Brain microvascular endothelial cell (primary cell): ENCODE results near the gene TARP.
A peak's percentile ranks its signal among the peaks of the same experiment; 100 is the strongest.
"Not testable (repeated sequence)": the region's sequence is repeated elsewhere in the genome, so short reads cannot be mapped to it uniquely, and the experiment has no call there.

ENCODE experiments used
- DNase-seq: peaks from one replicate; pipeline ENCODE4 v3.0.0-alpha.2; 2020
- H3K27ac ChIP-seq: fragments of 250-450 bp; sonication (Bioruptor Pico); 2 replicates; pipeline ENCODE4 v1.5.1; 2020; ENCODE audit warnings: mild to moderate bottlenecking, moderate library complexity
- H3K27me3 ChIP-seq: fragments of 250-450 bp; sonication (Bioruptor Pico); replicated peaks from 2 replicates; pipeline ENCODE4 v1.5.1; 2020; ENCODE audit warnings: mild to moderate bottlenecking
- H3K36me3 ChIP-seq: fragments of 250-450 bp; sonication (Bioruptor Pico); replicated peaks from 2 replicates; pipeline ENCODE4 v1.5.1; 2020; ENCODE audit warnings: mild to moderate bottlenecking
- H3K4me3 ChIP-seq: 2 replicates; pipeline ENCODE4 v1.5.1; 2011; ENCODE audit warnings: low read depth, mild to moderate bottlenecking, control low read depth, low read length, moderate library complexity
- CTCF ChIP-seq: IDR thresholded peaks from 2 replicates; pipeline ENCODE4 v1.5.1; 2011; ENCODE audit warnings: low read depth, mild to moderate bottlenecking, moderate library complexity, low read length, control low read depth, inconsistent platforms; ENCODE audit errors: missing control alignments
- in situ Hi-C: cut with HindIII; loops from 2 replicates; pipeline ENCODE4 v1.10.0; 2017; ENCODE audit warnings: low sequenced_read_pairs, low pct_ligation_motif_present

Gene TARP

GRCh38 chr7:38276096-38276877, 2.9 kb upstream of the TARP start:
- H3K4me3 ChIP-seq = no peak overlapping the region
- H3K36me3 ChIP-seq = no peaks in the 10 kb centered on the region
- no peak for TF ChIP-seq CTCF
- H3K27me3 ChIP-seq = no peaks in the 10 kb centered on the region
- DNase-seq = no peak
- in situ Hi-C loops = no loop called here
- H3K27ac ChIP-seq = no peak overlapping the region

- Histone ChIP-seq H3K27me3 (no peaks in the 10 kb centered on the region), H3K36me3 (no peaks in the 10 kb centered on the region), H3K27ac (no peak overlapping the region), H3K4me3 (no peak overlapping the region)
- no peak for DNase-seq
- TF ChIP-seq CTCF = no peak
- in situ Hi-C loops = no loop called here
Measured at GRCh38 chr7:38274927-38275620, 1.6 kb upstream of the TARP start.

DNA sequence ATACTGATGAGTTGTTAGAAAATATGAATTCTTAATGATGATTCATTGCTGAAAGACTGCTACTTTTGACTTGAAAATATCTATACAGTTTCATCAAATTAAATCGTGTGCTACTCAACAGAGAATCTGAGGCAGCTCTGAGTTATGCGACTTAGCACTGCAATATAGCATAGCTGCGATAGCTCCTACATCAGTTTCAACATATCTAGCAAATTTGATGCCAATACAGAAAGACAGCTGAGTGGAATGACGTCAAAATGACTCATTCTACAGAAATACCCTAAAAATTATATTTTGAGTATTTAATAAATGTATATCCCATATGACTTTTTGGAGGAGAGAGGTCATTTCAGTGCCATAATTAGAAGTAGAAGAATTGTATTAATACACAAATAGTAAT, 1.1 kb upstream of the TARP start:
- no peak for TF ChIP-seq CTCF
- no peaks in the 10 kb centered on the region for H3K36me3 ChIP-seq
- H3K27ac ChIP-seq = no peak overlapping the region
- in situ Hi-C loops = no loop called here
- H3K27me3 ChIP-seq = no peaks in the 10 kb centered on the region
- peak; percentile 19 for DNase-seq
- no peak overlapping the region for H3K4me3 ChIP-seq

DNA sequence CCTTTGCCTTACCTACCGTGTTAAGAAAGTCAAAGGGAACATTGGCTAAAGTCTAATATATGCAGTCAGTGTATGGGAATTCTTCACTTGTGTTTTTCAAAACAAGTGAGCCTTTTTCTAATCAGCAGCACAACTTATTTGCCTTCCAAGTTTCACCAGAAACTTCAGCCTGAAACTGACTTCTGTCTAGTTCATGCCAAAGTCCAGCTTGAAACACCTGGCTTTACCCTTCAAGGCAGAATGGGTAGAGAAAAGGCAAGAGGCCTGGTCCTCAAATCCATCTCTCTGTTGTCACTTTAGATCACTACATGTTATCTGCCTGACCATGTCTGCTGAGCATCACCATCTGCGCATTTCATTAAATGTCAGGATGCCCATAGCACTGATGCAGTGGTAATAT, 3.0 kb downstream of the TARP start:
- H3K36me3 ChIP-seq, in situ Hi-C loops, H3K27me3 ChIP-seq, H3K4me3 ChIP-seq, DNase-seq, H3K27ac ChIP-seq: not testable (repeated sequence)

DNA sequence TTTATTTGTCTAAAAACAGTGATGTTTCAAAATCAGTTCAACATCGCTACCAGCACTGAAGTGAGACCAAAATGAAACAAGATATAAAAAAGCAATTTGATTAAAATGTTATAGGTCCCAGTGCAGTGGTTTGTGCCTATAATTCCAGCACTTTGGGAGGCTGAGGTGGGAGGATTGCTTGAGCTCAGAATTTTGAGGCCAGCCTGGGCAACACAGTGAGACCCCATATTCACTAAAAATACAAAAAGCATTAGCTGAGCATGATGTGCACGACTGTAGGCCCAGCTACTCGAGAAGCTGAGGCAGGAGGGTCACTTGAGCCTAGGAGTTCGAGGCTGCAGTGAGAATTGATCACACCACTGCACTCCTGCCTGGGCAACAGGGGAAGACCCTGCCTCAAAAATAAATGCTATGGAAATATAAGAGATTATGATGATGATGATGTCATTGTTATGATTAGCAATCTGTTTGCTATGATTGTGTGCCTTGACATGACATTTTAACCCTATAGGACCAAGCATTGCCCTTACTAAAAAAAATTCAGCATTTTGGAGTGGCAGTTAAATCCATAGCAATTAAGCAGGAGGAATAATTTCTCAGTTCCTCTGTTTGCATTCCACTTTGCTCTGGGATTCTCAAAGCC, 3.6 kb downstream of the TARP start:
- in situ Hi-C loops, H3K27ac ChIP-seq, H3K27me3 ChIP-seq, DNase-seq, H3K36me3 ChIP-seq, H3K4me3 ChIP-seq: not testable (repeated sequence)

DNA sequence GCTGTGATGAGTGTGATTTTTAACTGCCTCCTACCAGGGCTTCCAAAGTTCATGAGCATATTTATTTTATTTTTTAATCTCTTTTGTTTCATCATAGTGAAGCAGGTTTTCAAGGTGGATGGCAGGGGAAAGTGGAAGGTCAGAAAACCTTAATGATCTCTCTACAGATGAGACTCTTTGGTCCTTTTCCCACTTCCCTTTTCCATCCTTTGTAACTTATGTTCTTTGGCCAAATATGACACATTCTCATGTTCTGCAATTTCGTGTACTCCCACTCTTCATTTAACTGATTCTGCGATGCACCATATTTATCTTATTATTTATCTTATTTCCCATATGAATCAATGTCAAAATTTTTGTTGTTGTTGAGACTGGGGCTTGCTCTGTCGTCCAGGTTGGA, 7.5 kb downstream of the TARP start:
- H3K36me3 ChIP-seq, in situ Hi-C loops, H3K27me3 ChIP-seq, DNase-seq, H3K27ac ChIP-seq, H3K4me3 ChIP-seq: not testable (repeated sequence)

DNA sequence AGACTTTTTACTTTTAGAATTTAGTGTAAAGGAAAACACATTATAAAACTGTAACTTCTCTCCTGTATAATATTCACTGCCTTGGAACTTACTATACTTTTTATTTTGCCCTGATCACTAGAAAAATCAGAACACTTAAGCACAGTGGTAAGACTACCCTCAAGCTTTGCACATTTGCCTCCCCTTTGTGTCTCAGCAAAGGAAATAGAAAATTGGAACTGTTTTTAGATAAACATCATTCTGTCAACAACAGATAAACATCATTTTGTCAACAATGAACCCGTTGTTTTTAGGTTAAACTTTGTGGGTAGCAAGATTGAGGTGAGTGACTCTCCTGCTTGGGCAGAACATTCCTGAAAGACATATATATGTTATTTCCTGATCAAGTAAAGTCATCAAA, 8.8 kb downstream of the TARP start:
- DNase-seq, H3K36me3 ChIP-seq, H3K27ac ChIP-seq, H3K4me3 ChIP-seq, H3K27me3 ChIP-seq, in situ Hi-C loops: not testable (repeated sequence)

GRCh38 chr7:38263274-38263673, 10.2 kb downstream of the TARP start:
- in situ Hi-C loops, H3K27me3 ChIP-seq, H3K27ac ChIP-seq, H3K4me3 ChIP-seq, H3K36me3 ChIP-seq, DNase-seq: not testable (repeated sequence)
